ENCODE measurements around the gene SHMT2.

The SHMT2 gene

GRCh38 chr12:57278465-57279381 lies 49.2 kb downstream of the SHMT2 start:
- TF ChIP-seq GATA2 (IDR thresholded peaks at IDR 0.05; ENCODE audit: low read depth, low read length) (no peak), GATA3 (IDR thresholded peaks at IDR 0.05; ENCODE audit: low read depth, low read length) (no peak)

GRCh38 chr12:57280211-57281062 lies 50.9 kb downstream of the SHMT2 start:
- TF ChIP-seq GATA3 (IDR thresholded peaks at IDR 0.05; ENCODE audit: low read depth, low read length) (no peak), GATA2 (IDR thresholded peaks at IDR 0.05; ENCODE audit: low read depth, low read length) (no peak)

Data from SH-SY5Y (cell line).